HuH-7 (cell line): ENCODE measurements around the gene CFAP90.

Experiments used
- DNase-seq: peaks from one replicate; pipeline ENCODE4 v3.0.0; 2011; ENCODE audit warnings: low spot score

CFAP90 gene

GRCh38 chr5:7868427-7868772 lies 17.5 kb upstream of the CFAP90 start:
- DNase-seq = no peak

GRCh38 chr5:7867260-7867659 lies 16.3 kb upstream of the CFAP90 start:
- DNase-seq = no peak

DNA sequence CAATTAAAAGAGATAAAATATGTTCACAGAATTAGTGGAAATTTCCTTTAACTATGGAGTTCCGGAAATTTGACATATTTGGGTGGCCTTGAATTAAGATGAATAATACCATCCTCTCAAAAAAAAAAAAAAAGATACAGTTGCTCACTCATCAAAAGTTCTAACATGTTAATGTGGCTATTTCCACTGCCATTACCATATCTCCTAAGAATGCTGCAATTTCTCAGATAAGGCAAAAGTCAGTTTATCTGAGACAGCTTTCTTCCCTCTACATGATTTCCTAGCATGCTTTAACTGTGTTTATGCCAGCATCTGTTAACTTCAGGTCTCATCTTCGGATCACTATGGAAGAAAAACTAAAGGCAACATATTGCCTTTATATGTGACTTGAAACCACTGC lies 15.3 kb upstream of the CFAP90 start:
- no peak for DNase-seq

DNA sequence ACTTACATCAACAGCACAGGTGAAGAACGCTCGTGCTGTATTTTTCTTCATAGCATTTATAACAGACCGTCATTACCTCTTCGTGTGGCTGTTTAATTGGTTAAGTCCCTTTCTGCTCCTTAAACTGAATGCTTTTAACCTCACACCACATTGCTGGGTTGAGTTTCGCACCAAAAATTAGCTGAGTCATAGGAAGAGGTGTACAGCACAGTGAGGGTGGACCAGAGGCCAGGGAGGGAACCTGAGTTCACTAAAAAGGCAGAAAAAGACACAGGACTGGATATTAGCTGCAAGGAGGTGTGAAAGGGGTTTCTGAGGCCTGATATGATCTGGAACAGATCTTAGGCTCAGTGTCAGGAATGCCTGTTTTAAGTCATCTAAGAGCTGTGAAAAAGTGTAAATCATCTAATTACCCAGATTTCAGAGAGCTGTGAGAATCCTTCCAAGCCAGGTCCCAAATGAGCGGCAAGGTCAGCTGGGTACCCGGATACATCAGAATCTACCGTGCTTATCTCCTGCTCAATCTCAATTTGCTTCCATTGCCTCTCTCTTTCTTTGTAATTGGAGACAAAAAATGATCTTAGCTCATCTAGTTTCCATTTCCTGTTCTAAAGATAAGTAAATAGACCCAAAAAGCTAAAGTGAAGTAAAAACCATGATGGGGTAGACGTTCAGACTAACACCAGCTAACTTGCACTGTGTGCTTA lies 7.1 kb upstream of the CFAP90 start:
- DNase-seq = no peak

DNA sequence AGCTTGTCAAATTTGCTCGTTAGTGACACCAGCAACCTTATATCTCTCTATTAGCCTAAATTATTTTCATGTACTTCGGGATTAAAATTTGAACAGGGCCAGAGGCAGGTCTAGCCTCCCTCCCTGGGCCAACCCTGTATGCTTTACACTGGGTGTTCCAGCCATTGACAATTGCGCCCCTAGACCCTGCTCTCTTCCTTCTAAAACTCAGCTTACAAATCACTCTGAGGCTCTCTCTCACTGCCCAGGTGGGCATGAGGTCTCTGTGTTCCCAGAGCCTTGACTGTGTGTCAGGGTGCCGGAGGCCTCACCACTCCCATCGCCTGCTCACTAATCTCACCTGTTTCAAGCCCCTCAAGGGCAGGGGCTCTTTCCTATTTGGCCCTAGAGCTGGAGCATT lies 6.4 kb upstream of the CFAP90 start:
- DNase-seq = no peak

GRCh38 chr5:7856855-7857254 lies 5.9 kb upstream of the CFAP90 start:
- DNase-seq = peak; percentile 56

GRCh38 chr5:7855611-7856010 lies 4.7 kb upstream of the CFAP90 start:
- DNase-seq = no peak

DNA sequence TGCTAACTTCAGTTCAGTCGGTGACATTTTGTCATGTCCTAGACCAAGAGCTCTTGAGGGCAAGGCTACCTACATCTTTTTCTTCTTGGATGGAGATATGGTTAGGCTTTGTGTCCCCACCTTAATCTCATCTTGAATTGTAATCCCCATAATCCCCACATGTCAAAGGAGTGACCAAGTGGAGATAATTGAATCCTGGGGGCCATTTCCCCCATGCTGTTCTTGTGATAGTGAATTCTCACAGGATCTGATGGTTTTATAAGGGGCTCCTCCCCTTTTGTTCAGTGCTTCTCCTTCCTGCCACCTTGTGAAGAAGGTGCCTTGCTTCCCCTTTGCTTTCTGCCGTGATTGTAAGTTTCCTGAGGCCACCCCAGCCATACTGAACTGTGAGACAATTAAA lies 2.1 kb upstream of the CFAP90 start:
- DNase-seq = no peak

- no peak for DNase-seq
These were observed 1.6 kb upstream of the CFAP90 start for GRCh38 chr5:7852542-7852941.

- DNase-seq = no peak
These were observed 820 bp upstream of the CFAP90 start for GRCh38 chr5:7851617-7852289.

DNA sequence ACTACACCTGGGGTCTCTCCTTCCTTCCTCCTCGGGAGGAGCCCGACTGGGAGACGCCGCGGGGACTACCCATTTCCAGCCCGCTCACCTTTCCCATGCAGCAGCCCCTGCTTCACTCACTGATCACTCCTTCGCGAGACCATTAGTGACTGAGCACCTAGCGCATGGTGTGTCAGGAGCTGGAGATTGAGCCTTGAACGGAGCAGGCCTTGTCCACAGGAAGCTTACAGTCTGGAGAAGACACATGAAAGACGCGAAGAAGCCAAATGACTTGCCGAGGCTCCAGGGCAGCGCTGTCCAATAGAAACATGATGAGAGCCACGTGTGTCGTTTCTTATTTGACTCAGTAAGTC lies 283 bp upstream of the CFAP90 start:
- DNase-seq = no peak

GRCh38 chr5:7849681-7850394 lies 1.1 kb downstream of the CFAP90 start:
- peak; percentile 38 for DNase-seq

DNA sequence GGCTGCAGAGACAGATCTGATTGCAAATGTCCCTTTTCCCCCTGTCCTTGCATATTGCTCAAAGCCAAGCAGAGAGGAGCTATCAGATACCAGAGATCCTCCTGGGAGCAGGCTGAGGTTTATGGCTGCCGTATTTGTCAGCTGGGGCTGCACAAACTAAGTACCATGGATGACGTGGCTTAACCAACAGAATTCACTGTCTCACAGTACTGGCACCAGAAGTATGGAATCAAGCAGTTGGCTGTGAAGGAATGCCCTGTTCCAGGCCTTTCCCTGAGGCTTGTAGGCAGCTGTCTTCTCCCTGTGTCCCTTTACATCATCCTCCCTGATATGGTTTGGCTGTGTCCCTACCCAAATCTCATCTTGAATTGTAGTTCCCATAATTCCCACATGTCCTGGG lies 2.6 kb downstream of the CFAP90 start:
- no peak for DNase-seq

DNA sequence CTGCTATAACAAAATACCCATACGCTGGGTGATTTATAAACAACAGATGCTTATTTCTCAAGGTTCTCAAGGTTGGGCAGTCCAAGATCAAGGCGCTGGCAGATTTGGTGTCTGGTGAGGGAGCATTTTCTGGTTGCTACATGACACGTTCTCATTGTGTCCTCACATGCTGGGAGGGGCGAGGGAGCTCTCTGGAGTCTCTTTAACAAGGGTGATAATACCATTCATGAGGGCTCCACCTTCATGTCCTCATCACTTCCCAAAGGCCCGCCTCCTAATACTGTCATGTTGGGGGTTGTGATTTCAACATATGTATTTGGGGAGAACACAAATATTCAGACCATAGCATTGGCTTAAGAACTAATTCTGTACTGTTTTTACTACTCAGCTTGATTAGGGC lies 4.6 kb downstream of the CFAP90 start:
- no peak for DNase-seq

DNA sequence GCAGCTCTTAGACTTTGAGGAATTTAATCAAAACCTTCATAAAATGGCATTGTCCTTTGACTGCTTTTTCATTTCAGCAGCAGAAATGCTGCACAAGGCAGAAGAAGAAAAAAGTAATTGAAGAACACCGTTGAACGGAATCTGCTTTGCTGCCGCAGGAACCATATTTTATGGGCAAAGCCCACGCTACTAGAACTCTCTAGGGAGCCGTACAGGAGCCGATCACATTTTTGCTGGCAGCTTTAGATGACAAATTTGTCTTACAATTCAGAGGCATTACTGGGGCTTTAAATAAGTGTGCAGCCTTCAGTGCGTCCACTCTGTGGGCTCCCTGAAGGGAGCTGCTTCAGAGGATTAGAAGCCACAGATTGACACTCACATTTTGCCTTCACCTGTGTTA lies 5.4 kb downstream of the CFAP90 start:
- DNase-seq = no peak

GRCh38 chr5:7844901-7845300 lies 6.0 kb downstream of the CFAP90 start:
- no peak for DNase-seq

DNA sequence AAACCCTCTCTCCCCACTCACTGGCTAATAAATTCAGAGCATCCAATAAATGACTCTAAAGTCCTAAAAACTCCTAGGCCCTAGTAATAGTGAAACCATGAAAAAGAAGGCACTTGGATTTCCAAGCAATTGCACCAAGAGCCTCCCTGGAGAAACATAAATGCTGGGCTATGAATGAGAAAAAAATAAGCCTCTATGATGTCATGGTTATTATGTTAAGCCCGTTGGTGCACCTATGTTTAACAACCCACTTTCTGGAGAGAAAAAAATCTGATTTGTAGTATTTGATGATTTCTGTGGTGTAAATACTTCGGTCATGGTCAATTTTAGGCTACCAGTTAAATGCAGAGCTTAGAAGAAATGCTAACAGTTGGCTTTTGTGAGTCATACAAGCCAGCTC lies 8.4 kb downstream of the CFAP90 start:
- no peak for DNase-seq

DNA sequence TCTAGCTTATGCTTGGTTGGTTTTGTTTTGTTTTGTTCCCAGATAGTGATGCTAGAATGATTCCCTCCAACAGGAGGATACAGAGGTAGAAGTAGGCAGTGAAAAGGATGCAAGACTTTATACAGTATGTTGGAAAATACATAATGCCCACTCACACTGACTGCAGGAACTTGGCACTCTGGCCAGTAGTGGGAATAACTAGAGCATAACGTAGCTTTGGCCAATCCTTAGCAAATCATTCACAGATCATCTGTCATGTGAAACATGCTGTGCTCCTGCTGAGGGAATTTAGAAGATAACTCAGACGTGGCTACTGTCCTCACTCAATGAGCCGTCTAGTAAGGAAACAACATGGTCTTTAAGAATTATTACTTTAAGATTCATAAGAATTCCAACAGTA lies 13.5 kb downstream of the CFAP90 start:
- DNase-seq = no peak

- no peak for DNase-seq
These were observed 16.0 kb downstream of the CFAP90 start for GRCh38 chr5:7834982-7835381.

DNA sequence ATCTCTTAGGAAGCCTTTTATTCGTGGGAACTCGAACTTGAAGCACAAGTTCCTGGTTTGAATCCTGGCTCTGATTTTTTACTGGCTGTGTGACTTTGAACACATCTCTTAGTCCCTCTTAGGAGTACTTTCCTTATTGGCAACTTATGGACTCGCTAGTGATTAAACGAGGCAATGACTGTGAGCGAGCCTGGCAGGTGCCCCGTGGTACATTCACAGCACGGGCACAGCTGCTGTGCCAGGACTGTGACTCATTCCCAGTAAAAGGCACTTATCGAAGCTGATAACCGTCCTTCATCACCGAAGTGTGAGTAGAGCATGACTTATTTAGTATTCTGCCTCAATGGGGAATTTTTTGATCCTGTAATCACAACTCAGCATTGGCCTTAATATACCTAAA lies 22.7 kb downstream of the CFAP90 start:
- DNase-seq = no peak

DNA sequence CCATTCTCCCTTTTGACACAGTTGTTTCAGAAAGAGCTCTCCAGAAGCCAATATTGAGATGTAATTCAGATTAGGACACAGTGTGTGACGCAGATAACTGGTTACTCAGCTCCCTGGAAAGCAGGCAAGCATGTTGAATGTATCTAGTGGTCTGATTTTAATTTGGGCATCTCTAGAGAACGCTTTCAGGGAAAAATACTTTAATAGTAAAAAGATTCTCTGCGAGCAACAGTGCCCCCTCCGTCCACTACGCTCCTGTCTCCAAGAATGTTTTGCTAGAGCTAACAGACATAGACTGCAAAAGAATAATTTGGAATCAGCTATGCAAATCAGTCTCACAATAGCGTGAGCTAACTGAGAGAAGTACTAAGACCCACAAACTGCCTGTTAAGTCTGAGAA lies 23.3 kb downstream of the CFAP90 start:
- no peak for DNase-seq

DNA sequence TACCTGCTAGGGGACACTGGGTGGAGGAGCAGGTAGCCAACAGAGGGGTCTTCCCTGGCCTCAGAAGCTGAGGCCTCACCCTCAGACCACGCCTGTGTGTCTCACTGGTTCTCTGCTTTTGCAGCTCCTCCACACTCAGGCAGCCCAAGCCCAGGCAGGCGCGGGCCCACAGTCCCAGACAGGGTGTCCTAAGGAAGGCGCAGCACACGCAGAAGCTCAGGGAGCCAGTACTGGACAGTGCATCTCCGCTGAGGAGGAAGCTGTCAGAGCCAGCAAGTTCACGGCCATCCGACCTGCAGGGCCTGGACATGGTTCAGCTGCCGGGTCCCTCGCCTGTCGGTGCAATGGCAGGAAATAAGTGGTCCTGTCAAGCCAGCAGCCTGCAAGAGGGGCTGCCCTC lies 25.3 kb downstream of the CFAP90 start:
- DNase-seq = no peak

GRCh38 chr5:7824995-7825394 lies 25.9 kb downstream of the CFAP90 start:
- DNase-seq = no peak

DNA sequence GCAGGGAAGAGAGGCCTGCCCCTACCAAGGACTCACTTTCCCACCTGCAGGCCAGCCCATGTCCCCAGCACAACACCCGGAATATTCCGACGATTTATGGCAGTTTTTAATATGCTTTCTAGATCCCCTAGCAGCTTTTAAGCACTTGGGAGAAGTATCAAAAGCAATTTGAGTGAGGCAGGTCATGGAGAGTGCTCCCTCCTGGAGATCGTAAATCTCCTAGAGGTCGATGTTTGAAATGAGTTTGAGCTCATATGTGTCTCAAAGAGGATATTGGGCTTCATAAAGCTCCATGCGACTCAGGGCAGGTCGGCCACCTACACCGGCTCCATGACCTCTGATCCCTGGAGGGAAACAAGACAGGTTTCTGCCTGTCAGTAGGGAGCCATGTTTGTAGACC lies 27.3 kb downstream of the CFAP90 start:
- no peak for DNase-seq
